Fibroblast of pulmonary artery (primary cell): ENCODE measurements around the gene COL15A1.

Experiments used
- DNase-seq: peaks from one replicate; pipeline ENCODE4 v3.0.0-alpha.2; 2010; ENCODE audit warnings: low read depth
- H3K4me3 ChIP-seq: replicated peaks from 2 replicates; pipeline ENCODE4 v1.5.1; 2011; ENCODE audit warnings: low read depth, mild to moderate bottlenecking, control low read depth, low read length, moderate library complexity
- CTCF ChIP-seq: IDR thresholded peaks from 2 replicates; pipeline ENCODE4 v1.5.1; 2011; ENCODE audit warnings: mild to moderate bottlenecking, control low read depth, low read length, inconsistent platforms; ENCODE audit errors: missing control alignments

Gene COL15A1

GRCh38 chr9:98990181-98990870, 46.6 kb downstream of the COL15A1 start:
- no peak for TF ChIP-seq CTCF
- no peak for DNase-seq
- no peak overlapping the region for H3K4me3 ChIP-seq

GRCh38 chr9:98992107-98992884, 48.6 kb downstream of the COL15A1 start:
- no peak for TF ChIP-seq CTCF
- no peak for DNase-seq
- no peak overlapping the region for H3K4me3 ChIP-seq

- no peak for TF ChIP-seq CTCF
- no peak overlapping the region for H3K4me3 ChIP-seq
- no peak for DNase-seq
Measured at GRCh38 chr9:98992885-98993569, 49.3 kb downstream of the COL15A1 start.

GRCh38 chr9:98993570-98993945, 49.9 kb downstream of the COL15A1 start:
- TF ChIP-seq CTCF: no peak
- DNase-seq: no peak
- H3K4me3 ChIP-seq: no peak overlapping the region

GRCh38 chr9:98994172-98995058, 50.7 kb downstream of the COL15A1 start:
- no peak overlapping the region for H3K4me3 ChIP-seq
- DNase-seq: no peak
- no peak for TF ChIP-seq CTCF

- H3K4me3 ChIP-seq: no peak overlapping the region
- peak; percentile 45 for DNase-seq
- no peak for TF ChIP-seq CTCF
Measured at GRCh38 chr9:98995059-98995671, 51.5 kb downstream of the COL15A1 start.
